Germinal center (tissue), 1 donor: ENCODE data around the gene APOL4.
"Not testable (repeated sequence)": the region's sequence is repeated elsewhere in the genome, so short reads cannot be mapped to it uniquely, and the experiment has no call there.

Source experiments
- DNase-seq: peaks from one replicate; pipeline ENCODE4 v3.0.0; 2012; ENCODE audit warnings: mixed read lengths, low spot score

The APOL4 gene

DNA sequence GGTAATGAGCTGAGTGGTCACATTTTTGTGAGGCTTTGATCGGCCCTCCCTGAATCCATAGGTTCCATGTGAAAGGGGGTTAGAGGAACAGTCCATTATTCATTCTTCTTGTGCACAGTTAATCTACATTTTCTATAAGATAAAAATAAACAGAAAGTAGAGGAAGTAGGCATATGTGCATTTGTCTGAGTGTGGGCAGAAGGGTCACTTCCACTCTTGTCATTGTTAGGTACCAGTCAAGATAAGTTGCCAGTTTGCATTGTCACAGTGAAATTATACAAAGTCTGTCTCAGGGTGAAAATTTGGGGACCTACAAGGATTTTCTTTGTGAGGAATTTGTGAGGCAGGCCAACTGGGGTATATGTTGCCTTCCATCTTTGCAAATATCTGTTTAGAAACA is 4.6 kb upstream of the APOL4 start:
- no peak for DNase-seq

DNA sequence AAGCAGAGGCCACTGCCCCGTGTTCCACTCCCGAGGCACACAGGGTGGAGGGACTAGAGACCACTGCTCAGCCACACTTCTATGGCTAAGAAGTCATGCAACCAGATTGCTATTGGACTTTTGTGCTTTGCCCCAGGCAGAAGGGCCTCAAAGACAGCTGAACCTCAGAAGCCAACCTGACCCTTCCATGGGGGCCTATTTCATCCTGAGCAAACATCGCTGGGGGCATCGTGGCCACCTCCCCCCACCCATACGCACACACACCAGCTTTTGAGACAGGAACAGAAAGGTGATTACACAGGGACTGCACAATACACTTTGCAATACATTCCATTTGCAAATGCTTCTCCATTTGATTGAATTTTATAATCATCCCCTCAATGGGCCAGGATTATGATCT is 4.0 kb upstream of the APOL4 start:
- DNase-seq = not testable (repeated sequence)

DNA sequence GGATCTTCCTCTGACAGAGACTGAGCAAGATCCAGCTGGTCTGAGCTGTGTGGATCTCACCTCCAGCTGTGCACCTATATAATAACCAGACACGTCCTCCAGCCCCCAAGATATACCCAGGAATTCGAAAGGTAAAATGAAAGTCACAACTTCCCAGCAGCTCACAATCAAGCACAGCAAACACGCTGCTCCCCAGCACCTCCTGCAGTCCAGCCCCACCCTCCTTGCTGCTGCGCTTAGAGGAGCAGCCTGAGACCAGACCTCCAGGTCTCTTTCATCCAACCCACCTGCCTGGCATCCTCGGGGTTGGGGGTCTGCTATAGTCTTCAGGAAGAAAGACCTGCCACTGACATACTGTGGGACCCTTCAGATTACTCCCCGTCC is 3.0 kb upstream of the APOL4 start:
- DNase-seq = no peak

DNA sequence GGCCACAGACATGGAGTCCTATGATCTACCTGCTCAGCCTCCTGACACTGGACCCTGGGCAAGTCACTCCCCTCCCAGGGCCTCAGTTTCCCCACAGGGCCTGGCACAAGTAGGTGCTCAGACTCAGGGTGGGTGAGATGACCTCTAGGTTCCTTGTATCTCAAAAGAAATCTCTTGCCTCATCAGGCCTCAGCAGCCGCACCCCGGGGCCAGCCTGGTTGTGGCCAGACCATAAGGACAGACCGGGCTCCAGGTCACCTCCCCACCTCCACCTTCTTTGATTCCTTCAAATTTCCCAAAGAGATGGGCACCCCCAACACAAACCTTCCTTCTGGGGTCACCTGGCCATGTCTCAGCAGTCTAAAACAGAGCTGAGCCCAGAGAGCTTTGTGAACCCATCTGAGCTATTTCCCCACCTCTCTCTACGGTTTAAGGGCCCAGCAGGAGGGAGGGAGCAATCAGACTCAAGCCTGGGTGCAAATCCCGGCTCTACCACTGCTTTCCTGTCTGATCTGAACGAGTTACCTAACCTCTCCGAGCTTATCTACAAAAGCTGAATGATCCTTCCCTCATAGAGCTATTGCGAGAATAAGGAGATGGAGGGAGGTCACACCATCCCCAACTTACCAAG is 2.5 kb upstream of the APOL4 start:
- DNase-seq = no peak

DNA sequence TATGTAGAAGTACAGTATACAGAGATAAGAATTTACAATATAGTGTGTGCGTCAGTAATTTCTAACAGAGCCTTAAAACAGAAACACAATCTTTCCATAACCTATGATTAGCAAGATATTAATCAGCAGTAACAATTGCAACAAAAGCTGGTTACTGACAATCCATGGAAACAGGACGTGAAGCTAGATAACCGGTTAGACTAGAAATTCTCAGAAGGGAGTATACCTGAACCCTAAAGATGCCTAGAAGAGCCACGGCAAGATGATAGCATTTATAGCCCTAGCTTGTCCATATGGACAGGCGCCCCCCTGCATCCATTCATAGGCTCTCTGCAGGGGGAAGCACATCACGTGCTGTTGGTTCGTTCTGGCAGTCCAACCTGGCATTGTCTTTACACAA is 1.8 kb upstream of the APOL4 start:
- not testable (repeated sequence) for DNase-seq

DNA sequence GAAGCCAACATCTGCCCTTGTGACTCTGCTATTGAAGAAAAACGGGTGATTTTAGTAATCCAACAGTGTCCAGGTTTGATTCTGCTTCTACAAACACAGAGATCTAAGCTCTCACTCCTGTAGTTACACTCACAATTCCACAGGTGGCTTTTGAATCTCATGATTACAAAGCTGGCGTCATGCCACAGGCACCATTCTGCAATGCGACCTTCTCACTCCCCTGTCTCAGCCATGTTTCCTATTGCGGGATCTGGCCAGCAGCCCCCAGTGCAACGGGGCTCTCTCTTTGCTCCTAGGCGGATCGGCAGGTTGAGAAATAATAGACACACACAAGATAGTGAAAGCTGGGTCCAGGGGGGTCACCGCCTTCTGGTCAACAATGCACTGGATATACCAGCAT is 1.3 kb upstream of the APOL4 start:
- DNase-seq = not testable (repeated sequence)

DNA sequence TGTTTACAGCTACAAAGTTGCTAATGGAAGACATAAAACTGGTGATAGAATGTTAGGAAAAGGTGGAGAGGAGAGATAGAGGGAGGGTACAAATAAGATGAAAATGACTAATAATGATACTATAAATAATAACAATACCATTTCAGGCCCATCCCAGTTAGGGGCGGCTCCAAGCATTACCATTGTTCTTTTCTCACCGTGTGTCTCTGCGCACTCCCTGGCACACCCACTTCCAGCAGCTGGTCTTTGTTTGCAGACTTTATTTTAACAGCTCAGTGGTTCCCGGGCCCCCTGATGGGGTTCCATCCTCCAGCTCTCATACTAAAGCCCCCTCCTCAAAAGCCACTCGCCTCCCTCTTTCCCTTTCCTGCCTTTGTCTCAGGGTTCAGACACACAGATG is 584 bp downstream of the APOL4 start:
- DNase-seq = not testable (repeated sequence)

DNA sequence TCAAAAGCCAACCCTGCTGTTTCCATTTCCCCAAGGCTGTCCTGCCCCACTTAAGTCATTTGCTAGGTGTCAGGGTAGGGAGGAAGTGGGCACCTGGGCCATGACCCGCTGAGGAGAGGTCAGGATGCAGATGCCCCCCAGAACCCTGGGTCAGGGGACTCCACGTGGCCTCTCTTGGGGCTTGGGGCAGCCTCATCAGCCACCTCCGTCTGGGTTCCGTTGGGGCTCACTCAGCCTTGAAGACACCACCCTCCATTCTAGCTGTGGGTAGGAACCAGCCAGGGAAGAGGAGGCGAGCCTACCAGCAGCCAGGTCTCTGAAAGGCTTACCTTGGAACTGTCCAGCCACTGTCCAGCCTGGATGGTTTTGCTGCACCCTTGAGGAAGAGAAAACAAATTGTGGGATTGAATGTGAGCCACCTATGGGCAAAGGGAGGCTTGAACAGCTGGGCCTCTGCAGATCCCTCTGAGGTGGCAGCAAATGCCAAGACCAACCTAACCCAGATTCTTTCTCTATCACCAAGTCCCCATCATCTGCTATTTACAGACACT is 2.5 kb downstream of the APOL4 start:
- no peak for DNase-seq

DNA sequence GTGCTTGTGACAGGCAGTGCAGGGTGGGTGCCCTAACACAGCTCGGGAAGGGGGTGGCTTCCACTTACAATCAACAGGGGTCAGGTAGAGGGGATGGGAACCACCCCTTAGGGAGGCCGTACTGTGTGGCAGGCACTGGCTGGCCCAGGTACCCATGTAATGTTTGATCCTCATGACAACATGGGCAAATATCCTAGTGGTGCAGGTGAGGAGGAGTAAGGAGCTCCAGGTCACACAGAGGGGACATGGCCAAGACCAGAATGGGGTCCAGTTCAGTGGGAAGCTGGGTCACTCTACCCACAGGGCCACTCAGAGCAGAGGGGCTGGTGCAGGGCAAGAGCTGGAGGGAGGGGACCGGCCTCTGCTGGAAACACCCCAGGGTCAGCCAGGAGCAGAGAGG is 3.1 kb downstream of the APOL4 start:
- no peak for DNase-seq

DNA sequence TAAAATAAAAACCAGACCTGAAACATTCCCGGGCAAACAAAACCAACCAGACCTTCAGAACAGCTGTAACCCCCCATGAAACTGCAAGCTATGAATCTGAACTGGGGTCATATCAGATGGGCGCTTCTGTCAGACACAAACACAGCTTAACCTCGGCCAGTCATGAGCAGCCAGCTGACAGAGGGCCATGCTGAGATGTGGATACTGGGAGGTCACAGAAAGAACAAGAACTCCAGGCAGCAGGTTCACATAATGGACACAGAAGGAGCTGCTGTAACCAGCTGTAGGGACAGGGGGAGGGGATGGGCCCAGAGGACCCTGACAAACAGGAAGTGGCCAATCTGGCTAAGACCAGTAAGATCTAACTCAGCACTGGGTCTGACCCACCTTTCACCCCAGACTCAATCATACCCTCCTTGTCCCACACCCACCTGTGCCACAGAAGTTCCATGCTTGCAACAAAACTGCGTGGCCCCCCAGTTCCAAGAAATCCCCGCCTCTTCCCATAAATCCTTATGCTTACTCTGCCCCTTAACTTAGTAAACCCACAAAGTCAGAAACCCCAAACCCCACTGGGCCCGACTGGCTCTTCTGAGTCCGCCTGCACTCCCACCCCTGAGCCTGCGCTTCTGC is 4.0 kb downstream of the APOL4 start:
- DNase-seq = no peak

DNA sequence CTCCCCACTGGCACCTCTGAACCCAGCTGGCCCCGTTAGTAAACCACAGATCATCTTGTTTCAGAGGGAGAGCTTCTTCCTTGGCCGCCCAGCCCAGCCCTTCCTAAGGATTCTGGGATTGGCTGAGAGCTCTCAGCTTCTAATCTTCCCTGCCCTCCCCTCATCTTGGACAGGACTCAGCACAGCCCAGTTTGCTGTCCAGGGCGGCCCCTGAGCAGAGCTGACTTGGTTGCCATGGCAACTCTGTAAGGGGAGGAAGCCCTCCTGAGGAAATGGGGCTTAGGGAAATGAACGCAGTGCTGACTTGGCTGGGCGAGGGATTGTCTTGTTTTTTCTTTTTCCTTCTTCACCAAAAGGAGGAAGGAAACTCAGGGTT is 4.6 kb downstream of the APOL4 start:
- DNase-seq = no peak

DNA sequence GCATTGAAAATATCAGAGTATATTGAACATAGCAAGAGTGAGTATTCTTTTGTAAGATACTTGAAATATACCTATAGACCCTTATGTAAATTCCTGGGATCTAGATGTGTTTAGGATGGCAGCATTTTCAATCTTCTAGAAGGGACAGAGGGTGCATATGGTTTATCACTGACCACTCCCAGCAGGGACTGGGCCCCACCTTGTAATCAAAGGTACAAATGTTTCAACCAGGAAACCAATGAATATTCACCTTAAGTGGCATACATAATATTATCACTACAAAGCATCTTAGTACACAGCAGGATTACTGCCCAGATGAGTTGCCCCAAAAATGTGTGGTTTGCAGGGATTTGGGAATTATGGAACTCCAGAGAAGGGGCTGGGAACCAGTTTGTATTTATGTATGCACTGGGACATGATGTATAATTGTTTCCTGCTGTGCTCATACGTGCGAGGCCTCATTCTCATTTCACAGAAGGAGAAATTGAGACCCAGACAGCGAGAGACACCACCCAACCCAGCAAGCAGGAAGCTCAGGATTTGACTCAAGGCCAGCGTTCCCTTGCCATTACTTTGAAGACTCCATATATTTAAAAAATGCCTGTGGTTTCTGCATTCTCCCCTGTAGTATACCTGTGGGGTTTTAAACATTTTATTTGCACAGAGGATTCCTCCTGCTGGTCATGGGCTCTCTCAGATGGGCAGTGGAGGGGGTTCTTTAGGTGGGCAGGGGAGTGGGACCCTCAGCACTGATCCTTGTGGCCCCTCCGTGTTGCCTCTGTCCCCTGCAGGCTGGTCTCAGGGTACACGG is 5.2 kb downstream of the APOL4 start:
- DNase-seq = no peak

DNA sequence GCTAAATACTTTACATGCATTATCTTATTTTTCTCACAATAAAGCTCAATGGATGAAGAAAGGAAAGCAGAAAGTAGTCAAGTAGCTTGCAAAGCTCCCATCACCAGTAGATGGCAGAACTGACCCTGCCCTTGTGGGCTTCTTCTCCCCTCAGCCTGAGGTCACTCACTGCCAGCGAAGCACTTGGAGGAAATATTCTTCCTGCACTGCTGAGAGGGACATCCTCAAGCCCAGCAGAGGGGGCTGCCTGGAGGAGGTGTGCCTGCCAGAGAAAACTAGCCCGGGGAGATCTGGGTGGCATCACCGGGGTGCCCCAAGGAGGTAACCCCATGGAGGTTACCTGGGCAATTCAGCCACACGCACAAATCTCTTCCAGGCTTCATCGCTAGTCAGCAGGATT is 6.6 kb downstream of the APOL4 start:
- no peak for DNase-seq

DNA sequence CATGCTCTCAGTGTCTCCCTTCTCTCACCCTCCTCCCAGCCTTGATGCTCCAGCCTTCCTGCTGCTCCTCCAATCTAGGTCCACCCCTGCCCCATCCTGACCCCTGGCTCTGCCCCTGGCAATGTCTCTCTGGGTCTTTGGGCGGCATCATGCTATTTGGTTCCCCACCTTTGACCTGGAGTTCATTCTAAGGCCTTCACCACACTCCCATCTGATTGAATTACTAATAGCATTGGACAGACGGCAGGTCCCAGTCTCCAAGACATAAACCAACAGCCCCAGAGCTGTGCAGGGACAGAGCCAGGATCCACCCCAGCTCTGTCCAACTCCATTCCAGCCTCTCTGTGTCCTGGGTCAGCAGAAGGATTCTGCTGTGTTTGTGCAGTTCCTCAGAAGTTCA is 7.2 kb downstream of the APOL4 start:
- DNase-seq = no peak

DNA sequence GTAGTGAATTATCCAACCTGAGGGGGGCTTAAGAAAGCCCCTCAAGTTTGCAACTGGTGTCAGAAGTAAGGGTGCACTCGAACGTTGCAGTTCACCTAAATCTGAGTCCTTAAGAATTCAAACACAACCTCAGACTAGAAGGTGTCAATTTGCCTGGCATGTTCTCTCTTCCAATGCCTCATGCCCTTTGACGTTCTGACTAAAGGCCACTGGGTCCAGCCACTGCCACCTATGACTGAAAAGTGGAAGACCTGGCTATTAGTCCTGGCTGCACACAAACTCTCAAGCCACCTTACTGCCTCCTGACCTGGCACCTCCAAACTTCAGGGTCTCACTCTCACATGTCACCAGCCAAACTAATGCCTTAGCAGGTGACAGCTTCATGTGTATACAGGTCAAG is 8.0 kb downstream of the APOL4 start:
- DNase-seq = no peak

DNA sequence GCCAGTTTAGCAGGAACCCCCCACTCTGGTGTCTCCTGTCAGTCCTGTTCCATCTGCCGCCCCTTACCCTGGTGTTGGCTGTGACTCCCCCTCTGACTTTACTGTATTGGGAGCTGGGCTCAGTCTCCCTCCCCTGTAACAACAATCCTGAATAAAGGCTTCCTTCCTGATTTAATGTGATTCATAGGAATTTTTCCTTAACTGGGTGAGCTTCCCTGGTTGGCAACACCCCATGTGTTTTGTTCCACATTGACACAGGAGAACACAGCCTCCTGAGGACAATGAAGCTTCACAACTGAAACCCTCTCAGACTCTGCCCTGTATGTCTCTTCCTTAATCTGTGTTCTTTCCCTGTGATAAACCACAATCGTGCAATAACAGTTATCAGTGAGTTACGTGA is 8.4 kb downstream of the APOL4 start:
- no peak for DNase-seq

DNA sequence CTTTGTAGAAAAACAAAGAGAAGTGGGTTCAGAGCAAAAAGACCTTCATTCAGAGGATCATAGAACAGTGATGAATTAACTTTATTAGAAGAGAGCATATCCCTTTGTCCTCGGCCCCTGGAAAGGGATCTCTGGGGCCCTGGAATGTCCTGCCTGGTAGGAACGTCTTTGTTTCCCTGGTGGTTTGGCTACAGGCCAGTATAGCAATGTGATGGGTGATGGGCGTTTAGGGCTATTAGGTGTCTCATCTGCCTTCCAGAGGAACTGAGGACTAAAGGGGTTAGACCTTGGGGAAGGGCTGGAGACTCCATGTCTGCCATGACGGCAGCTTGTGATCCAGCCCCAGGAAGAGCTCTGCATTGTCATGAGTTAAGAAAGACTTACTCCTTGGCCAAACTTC is 9.1 kb downstream of the APOL4 start:
- DNase-seq = no peak

DNA sequence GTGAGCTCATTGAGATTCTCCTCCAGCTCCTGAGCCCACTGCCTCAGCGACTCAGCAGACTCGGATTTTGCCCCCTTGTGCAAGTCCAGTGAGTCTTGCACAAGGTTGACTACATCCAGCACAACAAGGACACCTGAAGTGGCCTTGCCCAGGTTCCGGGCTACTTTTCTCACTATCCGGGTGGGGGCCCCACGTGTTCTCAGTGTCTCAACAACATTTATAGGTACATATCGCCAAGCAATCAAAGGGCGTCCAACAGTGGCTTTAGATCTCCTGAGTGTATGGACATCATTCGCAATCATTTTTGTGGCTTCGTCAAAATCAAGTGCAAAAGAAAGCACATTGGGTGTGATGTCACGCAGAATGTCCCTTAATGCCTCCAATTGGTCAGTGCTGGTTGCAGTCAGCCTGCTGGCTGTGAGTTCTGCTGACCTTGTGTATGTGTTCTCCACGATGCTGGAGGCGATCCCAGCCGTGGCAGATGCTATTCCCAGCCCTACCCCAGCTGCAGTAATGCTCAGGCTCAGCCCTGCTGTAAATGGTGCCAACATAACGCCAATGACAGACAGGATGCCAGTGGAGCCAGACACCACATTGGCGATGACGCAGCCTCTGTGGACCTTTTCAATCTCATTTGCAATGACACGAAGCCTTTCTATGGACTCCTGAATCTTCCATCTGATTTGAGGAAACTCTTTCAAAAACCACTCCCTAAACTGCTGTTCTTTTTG is 10.3 kb downstream of the APOL4 start:
- no peak for DNase-seq

DNA sequence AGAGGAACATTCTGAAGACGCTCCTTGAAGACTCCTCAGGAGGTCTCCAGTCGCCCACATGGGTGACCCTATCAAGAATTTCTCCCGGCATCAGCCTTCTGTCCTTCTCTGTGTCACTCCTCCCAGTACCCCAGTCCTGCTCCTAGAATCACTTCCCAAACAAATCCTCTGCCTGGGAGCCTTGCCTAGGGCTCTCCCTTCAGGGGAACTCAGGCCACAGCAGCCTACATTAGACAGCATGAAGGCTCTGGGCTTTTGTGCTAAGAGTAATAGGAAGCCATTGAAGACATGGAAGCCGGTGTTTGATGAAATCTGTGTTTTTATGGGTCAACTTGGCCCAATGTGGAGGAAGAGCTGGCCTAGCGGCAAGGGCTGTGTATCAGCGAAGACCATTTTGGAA is 13.7 kb downstream of the APOL4 start:
- DNase-seq = not testable (repeated sequence)

DNA sequence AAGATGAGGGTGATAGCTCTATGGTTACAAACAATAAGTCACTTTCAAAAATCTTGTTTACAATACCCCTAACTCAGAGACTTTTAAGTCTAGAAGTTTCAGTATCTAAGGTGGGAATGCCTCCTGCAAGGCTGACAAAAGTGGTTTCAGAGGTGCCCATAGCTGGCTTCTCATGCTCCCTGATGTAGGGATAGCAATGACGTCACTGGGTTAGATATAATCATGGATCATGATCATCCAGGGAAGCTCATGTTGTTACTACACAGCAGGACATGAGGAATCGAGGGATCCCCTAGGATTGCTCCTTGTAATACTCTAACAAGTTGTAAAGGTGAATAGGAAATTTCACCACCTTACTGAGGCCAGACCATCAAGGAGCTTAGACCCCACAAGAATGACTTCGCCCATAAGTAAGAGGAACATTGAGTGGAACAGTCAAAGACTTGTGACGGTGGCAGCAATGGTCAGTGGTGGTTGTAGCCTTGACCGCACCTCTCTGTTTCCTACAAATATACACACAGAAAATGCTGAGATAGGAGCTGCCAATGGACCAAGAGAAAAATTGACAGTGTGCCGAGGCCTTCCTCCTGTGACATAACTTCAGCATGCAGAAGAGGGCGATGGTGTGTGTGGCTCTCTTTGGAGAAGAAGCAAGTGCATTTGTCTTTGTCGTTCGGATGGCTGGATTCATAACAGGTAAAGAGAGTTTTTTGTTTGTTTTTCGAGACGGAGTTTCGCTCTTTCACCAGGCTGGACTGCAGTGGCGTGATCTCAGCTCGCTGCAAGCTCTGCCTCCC is 15.6 kb downstream of the APOL4 start:
- DNase-seq = no peak

DNA sequence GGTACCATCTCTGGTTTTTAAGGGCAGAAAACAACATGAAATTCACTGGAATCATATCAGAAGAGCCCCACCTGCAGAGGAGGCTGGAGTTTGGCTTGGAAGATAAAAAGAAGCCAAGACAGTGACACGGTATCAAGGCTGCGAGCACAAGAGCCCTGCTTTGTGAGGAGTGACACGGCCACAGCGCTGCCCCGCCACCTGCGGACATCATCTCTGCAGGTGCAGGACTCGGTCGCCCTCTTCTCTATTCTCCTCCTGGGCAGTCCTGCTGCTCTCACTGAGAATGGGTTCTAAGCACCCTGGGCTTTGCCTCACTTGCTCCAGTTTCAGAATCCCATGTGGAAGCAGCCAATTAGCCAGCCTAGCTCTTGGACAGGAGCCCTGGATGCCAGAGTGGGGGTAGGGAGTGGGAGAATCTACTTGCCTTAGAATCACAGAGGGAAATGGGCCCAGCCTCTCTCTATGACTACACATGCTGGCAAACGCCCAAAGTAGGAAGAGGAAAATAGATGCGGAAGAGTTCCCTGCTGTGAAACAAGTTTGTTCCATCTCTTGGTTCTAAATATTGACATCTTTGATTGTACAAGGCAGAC is 17.1 kb downstream of the APOL4 start:
- DNase-seq = no peak
